Liver (tissue), 3 donors: Measurements from ENCODE around the gene TMEM47.

ENCODE experiments used
- ATF3 ChIP-seq: IDR thresholded peaks from 2 replicates; pipeline ENCODE4 v1.6.1; 2016; ENCODE audit warnings: antibody characterized with exemption
- CTCF ChIP-seq: fragments of 150-350 bp; IDR thresholded peaks from 2 replicates; pipeline ENCODE4 v1.5.1; 2017; ENCODE audit warnings: improper control_type of control experiment, low read depth, low read length; ENCODE audit not compliant: missing input control
- EGR1 ChIP-seq, 2 donors: IDR thresholded peaks; 2 replicates each; pipeline ENCODE4 v1.6.1; 2016 to 2018; ENCODE audit warnings: antibody characterized with exemption in 2 of 2, low read depth in 2 of 2
- FOXA1 ChIP-seq: IDR thresholded peaks from 2 replicates; pipeline ENCODE4 v1.6.1; 2016; ENCODE audit warnings: antibody characterized with exemption
- HNF4A ChIP-seq, 2 donors: conservative IDR thresholded peaks; 2 replicates each; pipeline ENCODE4 v1.6.1; 2016; ENCODE audit warnings: antibody characterized with exemption in 2 of 2, mild to moderate bottlenecking in 2 of 2
- HNF4G ChIP-seq: IDR thresholded peaks from 2 replicates; pipeline ENCODE4 v1.6.1; 2016; ENCODE audit warnings: antibody characterized with exemption
- JUND ChIP-seq, 2 donors: IDR thresholded peaks; 2 replicates each; pipeline ENCODE4 v1.6.1; 2016; ENCODE audit warnings: antibody characterized with exemption in 2 of 2
- MAX ChIP-seq: IDR thresholded peaks from 2 replicates; pipeline ENCODE4 v1.6.1; 2016; ENCODE audit warnings: antibody characterized with exemption
- NR2F2 ChIP-seq: IDR thresholded peaks from 2 replicates; pipeline ENCODE4 v1.6.1; 2016; ENCODE audit warnings: antibody characterized with exemption
- RAD21 ChIP-seq, 2 donors: IDR thresholded peaks; 2 replicates each; pipeline ENCODE4 v1.6.1; 2016; ENCODE audit warnings: antibody characterized with exemption in 2 of 2, mild to moderate bottlenecking in 2 of 2
- REST ChIP-seq: IDR thresholded peaks from 2 replicates; pipeline ENCODE4 v1.6.1; 2016; ENCODE audit warnings: antibody characterized with exemption, mild to moderate bottlenecking
- SP1 ChIP-seq: IDR thresholded peaks from 2 replicates; pipeline ENCODE4 v1.6.1; 2018; ENCODE audit warnings: antibody characterized with exemption, mild to moderate bottlenecking
- YY1 ChIP-seq: IDR thresholded peaks from 2 replicates; pipeline ENCODE4 v1.6.1; 2016; ENCODE audit warnings: antibody characterized with exemption, mild to moderate bottlenecking
- ZBTB33 ChIP-seq: IDR thresholded peaks from 2 replicates; pipeline ENCODE4 v1.6.1; 2016; ENCODE audit warnings: antibody characterized with exemption
- donor health status: healthy.
- donor health status: healthy.

- TF ChIP-seq CTCF (no peak), HNF4G (no peak), SP1 (no peak), MAX (no peak), REST (no peak), JUND (IDR thresholded peaks at IDR 0.05) (no peak), ATF3 (no peak), ZBTB33 (no peak), YY1 (no peak), RAD21 (IDR thresholded peaks at IDR 0.05) (no peak), EGR1 (IDR thresholded peaks at IDR 0.05; ENCODE audit: low read depth in 2 of 2) (no peak), HNF4A (conservative IDR thresholded peaks at IDR 0.05) (no peak), NR2F2 (no peak), FOXA1 (no peak)
These were observed 70.7 kb downstream of the TMEM47 start for GRCh38 chrX:34586346-34586911.
